ENCODE measurements around the gene TNIK.
"Not testable (repeated sequence)": the region's sequence is repeated elsewhere in the genome, so short reads cannot be mapped to it uniquely, and the experiment has no call there.

The TNIK gene

GRCh38 chr3:171454041-171454440 lies 6.2 kb downstream of the TNIK start:
- no peak for DNase-seq (ENCODE audit: low read depth, low spot score)
- ChIA-PET CTCF (no interaction called here), POLR2A (no interaction called here)
- no peak overlapping the region for H3K4me3 ChIP-seq (ENCODE audit: low read depth, low read length)
- TF ChIP-seq CTCF (IDR thresholded peaks at IDR 0.05; ENCODE audit: insufficient read depth, low read length, missing control alignments): no peak

- ChIA-PET POLR2A (no interaction called here), CTCF (no interaction called here)
These were observed 6.9 kb downstream of the TNIK start for GRCh38 chr3:171453180-171453886.

GRCh38 chr3:171452328-171452727 lies 7.9 kb downstream of the TNIK start:
- H3K4me3 ChIP-seq (ENCODE audit: low read depth, low read length): no peak overlapping the region
- POLR2A ChIA-PET: no interaction called here
- DNase-seq (ENCODE audit: low read depth, low spot score): no peak
- TF ChIP-seq CTCF (IDR thresholded peaks at IDR 0.05; ENCODE audit: insufficient read depth, low read length, missing control alignments): no peak
- CTCF ChIA-PET: no interaction called here

More at GRCh38 chr3:171453180-171453886, 6.9 kb downstream of the TNIK start:
- H3K4me3 ChIP-seq (ENCODE audit: low read depth, low read length): no peak overlapping the region
- DNase-seq (ENCODE audit: low read depth, low spot score): no peak
- TF ChIP-seq CTCF (IDR thresholded peaks at IDR 0.05; ENCODE audit: insufficient read depth, low read length, missing control alignments): no peak

GRCh38 chr3:171451915-171452314 lies 8.3 kb downstream of the TNIK start:
- ChIA-PET CTCF (interaction anchor here (0.8 to 1.1 kb wide), 2 partner anchors 9 to 23 kb away, joined by 3 to 5 read pairs; partner anchors contain the start of gene TNIK), POLR2A (no interaction called here)
- TF ChIP-seq CTCF (IDR thresholded peaks at IDR 0.05; ENCODE audit: insufficient read depth, low read length, missing control alignments): no peak
- DNase-seq (ENCODE audit: low read depth, low spot score): no peak
- no peak overlapping the region for H3K4me3 ChIP-seq (ENCODE audit: low read depth, low read length)

GRCh38 chr3:171447579-171447891 lies 12.7 kb downstream of the TNIK start:
- DNase-seq (ENCODE audit: low read depth, low spot score); POLR2A ChIA-PET; H3K4me3 ChIP-seq (ENCODE audit: low read depth, low read length): not testable (repeated sequence)
- CTCF ChIA-PET: interaction anchor here (0.6 to 1.4 kb wide), 2 partner anchors 11 to 12 kb away, joined by 3 to 4 read pairs; no protein-coding TSS in a partner anchor

- DNase-seq (ENCODE audit: low read depth, low spot score): peak; percentile 16
- no peak overlapping the region for H3K4me3 ChIP-seq (ENCODE audit: low read depth, low read length)
- ChIA-PET POLR2A (interaction anchor here (0.7 kb wide), 1 partner anchor 116 kb away, joined by 3 read pairs; no protein-coding TSS in a partner anchor), CTCF (interaction anchor here (0.6 to 1.4 kb wide), 2 partner anchors 11 to 12 kb away, joined by 3 to 4 read pairs; no protein-coding TSS in a partner anchor)
- TF ChIP-seq CTCF (IDR thresholded peaks at IDR 0.05; ENCODE audit: insufficient read depth, low read length, missing control alignments): no peak
These were observed 13.2 kb downstream of the TNIK start for GRCh38 chr3:171446801-171447578.
